Measurements from ENCODE around the gene ZNF124. TPM values are rescaled to one million over a fixed set of nuclear protein-coding genes. Genes with fewer than 3 reads are reported as not detected.

The ZNF124 gene
- total and polyA plus RNA-seq, 2 of the 13 experiments (the other 11 are each of a cell fraction or from before 2014, with no cell fraction given), result 9.7 to 134 TPM

- Histone ChIP-seq H3K79me2 (ENCODE audit: insufficient read depth, low read length) (peaks cover 6% of the 10 kb centered on the region), H2AFZ (ENCODE audit: low read length) (no peak overlapping the region), H3K9ac (ENCODE audit: insufficient read depth, low read depth, low read length) (no peak overlapping the region), H3K27me3 (ENCODE audit: control insufficient read depth in 1 of 2, insufficient read depth in 2 of 2, low read length in 2 of 2) (no peaks in the 10 kb centered on the region), H3K27ac (ENCODE audit: extremely low read length, insufficient read depth, low read length) (no peak overlapping the region), H3K36me3 (replicated peaks in 1 of 2; ENCODE audit: control insufficient read depth in 1 of 2, insufficient read depth in 2 of 2, low read length in 2 of 2) (peaks cover 2 to 35% of the 10 kb centered on the region in 2 experiments), H3K9me3 (ENCODE audit: low read length) (peaks cover 14% of the 10 kb centered on the region; the same call in 1 of the 2 replicates), H3K4me1 (ENCODE audit: insufficient read depth, low read length) (no peaks in the 10 kb centered on the region), H3K4me3 (replicated peaks in 1 of 3; ENCODE audit: insufficient read depth in 1 of 3, low read depth in 2 of 3, low read length in 3 of 3) (no peak overlapping the region), H3K4me2 (ENCODE audit: low read depth, low read length) (no peak overlapping the region), H4K20me1 (ENCODE audit: insufficient read depth, low read length) (no peaks in the 10 kb centered on the region)
- CTCF ChIA-PET (ENCODE audit: low intra/inter-chr PET ratio, low total read pairs), result no interaction called here
- FAIRE-seq (no peak), ATAC-seq (no peak), DNase-seq (ENCODE audit: low spot score) (no peak)
- in situ Hi-C loops (cut with HindIII; ENCODE audit: extremely low pct_ligation_motif_present, low pct_unique_long_range_greater_than_20kb), result no loop called here
- POLR2A ChIA-PET, result no interaction called here
- WGBS (ENCODE audit: low lambda C conversion rate), result 97% methylated on average over 6 of the region's 6 CpGs
- no TSS peak for BruUV-seq (replicated peaks)
- TF ChIP-seq SRF (IDR thresholded peaks at IDR 0.05; ENCODE audit: low read depth, low read length) (no peak), KDM5A (IDR thresholded peaks at IDR 0.05; ENCODE audit: borderline replicate concordance, low read length) (no peak), MEF2D (CRISPR knock-in tag; IDR thresholded peaks at IDR 0.05) (no peak), ZHX2 (IDR thresholded peaks at IDR 0.05; ENCODE audit: low read depth) (no peak), ZHX2 (CRISPR knock-in tag; IDR thresholded peaks at IDR 0.05; ENCODE audit: borderline replicate concordance) (no peak), TP53 (CRISPR knock-in tag; conservative IDR thresholded peaks at IDR 0.05) (no peak), CBX2 (IDR thresholded peaks at IDR 0.05; ENCODE audit: low read depth, low read length) (no peak), CBX2 (CRISPR knock-in tag; IDR thresholded peaks at IDR 0.05; ENCODE audit: low read depth) (no peak), RNF2 (conservative IDR thresholded peaks at IDR 0.05; ENCODE audit: low read depth) (no peak)
- intact Hi-C loops (cut with micrococcal nuclease; ENCODE audit: unreplicated experiment), result no loop called here
Measured at GRCh38 chr1:247145279-247145678, 26.5 kb downstream of the ZNF124 start.

Measured in HepG2 (cell line).